Eye (tissue), 1 donor: ENCODE data around the gene MVP.
"Not testable (repeated sequence)": the region's sequence is repeated elsewhere in the genome, so short reads cannot be mapped to it uniquely, and the experiment has no call there.

Experiments used
- DNase-seq: peaks from one replicate; pipeline ENCODE4 v3.0.0-alpha.2; 2015

Gene MVP

DNA sequence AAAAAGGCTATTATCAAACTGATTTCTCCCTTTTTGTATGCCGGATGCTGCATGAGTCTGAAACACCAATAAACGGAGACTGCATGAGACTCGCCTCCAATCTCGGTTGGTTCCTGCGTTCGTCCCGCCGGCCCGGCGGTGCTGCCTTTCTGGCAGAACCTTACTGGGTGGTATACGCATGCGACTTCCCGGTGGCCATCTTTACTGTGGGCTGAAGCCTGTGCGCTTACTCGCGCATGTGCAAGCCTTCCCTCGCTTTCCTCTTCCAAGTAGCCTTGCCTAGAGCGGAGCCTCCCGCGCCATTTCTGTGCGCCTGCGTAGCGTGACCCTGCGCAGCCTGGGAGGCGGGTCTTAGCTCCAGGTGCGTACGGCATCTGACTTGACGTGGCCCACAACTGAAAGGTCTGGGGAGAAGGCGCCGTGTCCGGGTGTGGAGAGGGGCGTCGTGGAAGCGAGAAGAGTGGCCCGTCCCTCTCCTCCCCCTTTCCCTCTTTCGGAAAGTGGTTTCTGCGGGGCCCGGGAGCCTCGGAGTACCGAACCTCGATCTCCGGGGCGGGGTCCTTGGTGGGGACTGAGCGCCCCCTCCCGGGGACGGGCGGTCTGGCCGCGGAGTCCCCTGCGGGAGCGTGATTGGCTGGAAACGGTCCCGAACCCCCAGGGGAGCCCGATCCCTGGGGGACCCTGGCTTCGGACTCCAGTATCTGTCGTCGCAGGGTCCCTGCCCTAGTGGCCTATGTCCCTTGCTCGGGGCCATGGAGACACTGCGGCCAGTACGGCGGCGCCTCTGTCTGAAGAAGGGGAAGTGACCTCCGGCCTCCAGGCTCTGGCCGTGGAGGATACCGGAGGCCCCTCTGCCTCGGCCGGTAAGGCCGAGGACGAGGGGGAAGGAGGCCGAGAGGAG, 4.2 kb upstream of the MVP start, which contains the start of gene PAGR1:
Gene PAGR1, plus strand, starts transcription at position 360 of the 901 bp plus-strand sequence. Its CDS starts 374 bp downstream, at position 734.
- peak; percentile 100 for DNase-seq

DNA sequence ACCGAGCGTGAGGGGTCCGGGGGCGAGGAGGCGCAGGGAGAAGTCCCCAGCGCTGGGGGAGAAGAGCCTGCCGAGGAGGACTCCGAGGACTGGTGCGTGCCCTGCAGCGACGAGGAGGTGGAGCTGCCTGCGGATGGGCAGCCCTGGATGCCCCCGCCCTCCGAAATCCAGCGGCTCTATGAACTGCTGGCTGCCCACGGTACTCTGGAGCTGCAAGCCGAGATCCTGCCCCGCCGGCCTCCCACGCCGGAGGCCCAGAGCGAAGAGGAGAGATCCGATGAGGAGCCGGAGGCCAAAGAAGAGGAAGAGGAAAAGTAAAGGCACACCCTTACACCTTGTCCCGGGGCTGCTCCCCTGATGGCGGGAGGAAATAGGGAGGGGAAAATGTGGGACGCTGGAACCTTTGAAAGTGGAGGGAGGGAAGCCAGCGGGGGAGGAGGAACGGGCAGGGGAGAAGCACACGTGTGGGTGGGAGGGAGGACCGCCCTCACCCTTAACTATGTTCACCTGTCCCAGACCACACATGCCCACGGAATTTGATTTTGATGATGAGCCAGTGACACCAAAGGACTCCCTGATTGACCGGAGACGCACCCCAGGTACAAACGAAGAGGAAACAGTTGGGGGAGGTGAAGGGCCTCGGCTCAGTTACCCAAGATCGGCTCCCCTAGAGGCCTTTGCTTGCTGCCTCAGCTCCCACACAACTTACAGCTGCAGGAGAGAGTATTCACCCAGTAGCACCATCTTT, 3.4 kb upstream of the MVP start:
- peak; percentile 72 for DNase-seq

DNA sequence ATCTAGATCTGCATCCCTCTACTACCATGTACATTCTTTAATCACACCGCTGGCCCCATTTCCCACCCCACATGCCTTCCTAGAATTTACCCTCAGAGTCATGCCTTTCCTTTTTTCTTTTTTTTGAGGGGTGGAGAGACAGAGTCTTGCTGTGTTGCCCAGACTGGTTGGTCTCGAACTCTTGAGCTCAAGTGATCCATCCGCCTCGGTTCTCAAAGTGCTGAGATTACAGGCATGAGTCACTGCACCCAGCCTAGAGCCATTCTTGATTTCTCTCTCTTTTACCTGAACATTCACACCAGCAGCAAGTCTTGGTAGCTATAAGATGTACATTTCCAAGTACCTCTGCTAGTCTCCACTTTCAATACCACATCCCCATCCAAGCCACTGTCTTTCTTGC, 2.2 kb upstream of the MVP start:
- no peak for DNase-seq

DNA sequence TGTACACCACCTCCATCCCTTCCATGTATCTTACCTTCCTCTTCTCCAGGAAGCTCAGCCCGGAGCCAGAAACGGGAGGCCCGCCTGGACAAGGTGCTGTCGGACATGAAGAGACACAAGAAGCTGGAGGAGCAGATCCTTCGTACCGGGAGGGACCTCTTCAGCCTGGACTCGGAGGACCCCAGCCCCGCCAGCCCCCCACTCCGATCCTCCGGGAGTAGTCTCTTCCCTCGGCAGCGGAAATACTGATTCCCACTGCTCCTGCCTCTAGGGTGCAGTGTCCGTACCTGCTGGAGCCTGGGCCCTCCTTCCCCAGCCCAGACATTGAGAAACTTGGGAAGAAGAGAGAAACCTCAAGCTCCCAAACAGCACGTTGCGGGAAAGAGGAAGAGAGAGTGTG, 756 bp upstream of the MVP start:
- DNase-seq, result no peak

DNA sequence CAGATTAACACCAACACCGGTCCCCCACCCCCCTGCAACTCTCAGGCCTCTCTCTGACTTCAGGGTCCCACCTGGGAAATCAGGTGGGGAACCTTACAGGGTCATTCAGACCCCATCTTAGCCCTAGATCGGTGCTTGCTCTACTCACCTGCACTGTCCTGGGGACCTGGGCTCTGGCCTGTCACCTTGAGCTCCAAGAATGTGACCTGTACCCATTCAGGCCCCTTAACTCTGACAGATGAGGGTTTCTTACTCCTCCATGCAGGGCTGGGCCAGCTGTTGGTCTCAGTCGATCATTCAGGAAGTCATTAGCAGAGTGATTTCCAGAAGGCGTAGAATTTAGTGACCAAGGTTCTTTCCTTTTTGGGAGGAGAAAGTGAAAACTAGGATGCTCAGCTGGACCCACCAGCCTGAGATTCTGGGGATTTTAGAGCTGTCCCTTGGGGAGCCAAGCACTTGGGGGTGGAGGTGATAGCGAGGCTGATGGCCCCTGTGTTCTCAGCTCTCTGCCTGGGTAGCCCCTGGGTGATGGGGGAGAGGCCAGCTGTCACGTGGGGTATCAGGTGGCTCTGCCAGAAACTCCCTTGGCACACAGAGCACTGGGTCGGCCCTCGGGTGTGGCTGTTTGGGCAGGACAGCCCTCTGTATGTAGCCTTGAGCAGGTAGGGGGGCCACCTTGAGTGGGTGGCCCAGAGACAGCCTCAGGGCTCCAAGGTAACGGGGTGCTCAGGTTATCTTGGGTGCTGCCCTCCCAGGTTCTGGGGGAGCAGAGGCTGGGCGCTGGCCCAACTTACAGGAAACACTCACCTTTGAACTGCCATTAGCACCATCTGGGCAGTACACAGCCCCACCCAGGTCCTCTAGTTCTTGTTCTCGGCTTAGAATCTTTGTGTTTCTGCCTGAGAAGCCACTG, 724 bp downstream of the MVP start:
- DNase-seq, result no peak

DNA sequence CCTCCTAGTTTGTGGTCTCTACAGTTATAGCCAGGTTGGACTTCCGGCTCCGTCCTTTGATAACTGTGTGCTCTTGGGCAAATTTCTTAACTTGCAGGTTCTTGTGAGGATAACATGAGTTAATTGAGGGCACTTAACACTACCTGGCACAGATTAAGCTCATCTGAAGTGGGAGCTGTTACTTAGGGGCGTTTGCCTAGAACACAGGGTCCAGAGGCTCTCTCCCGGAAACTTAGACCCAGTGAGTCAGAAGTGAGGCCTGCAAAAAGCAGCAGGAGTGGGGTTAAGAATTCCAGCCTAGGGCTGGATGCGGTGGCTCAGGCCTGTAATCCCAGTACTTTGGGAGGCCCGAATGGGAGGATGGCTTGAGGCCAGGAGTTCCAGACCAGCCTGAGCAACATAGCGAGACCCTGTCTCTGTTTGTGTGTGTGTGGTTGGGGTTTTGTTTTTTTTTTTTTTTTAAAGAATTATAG, 1.4 kb downstream of the MVP start:
- DNase-seq, result peak; percentile 16

DNA sequence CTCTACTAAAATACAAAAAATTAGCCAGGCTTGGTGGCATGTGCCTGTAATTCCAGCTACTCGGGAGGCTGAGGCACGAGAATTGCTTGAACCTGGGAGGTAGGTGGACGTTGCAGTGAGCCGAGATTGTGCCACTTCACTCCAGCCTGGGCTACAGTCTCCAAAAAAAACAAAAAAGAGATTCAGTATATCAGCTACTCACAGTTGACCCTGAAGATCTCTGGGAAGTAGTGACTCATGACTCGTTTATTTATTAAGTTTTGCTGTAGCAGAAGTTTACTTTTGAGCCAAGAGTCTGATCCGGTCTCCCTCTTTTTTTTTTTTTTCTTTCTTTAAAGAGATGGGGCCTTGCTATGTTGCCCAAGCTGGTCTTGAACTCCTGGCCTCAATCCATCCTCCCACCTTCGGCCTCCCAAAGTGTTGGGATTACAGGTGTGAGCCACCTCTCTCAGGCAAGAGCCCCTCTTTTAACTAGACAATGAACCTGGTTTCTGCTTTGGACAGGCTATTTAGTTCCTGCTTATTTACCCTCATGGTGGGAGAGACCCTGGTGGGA, 4.4 kb downstream of the MVP start:
- DNase-seq, result peak; percentile 8

DNA sequence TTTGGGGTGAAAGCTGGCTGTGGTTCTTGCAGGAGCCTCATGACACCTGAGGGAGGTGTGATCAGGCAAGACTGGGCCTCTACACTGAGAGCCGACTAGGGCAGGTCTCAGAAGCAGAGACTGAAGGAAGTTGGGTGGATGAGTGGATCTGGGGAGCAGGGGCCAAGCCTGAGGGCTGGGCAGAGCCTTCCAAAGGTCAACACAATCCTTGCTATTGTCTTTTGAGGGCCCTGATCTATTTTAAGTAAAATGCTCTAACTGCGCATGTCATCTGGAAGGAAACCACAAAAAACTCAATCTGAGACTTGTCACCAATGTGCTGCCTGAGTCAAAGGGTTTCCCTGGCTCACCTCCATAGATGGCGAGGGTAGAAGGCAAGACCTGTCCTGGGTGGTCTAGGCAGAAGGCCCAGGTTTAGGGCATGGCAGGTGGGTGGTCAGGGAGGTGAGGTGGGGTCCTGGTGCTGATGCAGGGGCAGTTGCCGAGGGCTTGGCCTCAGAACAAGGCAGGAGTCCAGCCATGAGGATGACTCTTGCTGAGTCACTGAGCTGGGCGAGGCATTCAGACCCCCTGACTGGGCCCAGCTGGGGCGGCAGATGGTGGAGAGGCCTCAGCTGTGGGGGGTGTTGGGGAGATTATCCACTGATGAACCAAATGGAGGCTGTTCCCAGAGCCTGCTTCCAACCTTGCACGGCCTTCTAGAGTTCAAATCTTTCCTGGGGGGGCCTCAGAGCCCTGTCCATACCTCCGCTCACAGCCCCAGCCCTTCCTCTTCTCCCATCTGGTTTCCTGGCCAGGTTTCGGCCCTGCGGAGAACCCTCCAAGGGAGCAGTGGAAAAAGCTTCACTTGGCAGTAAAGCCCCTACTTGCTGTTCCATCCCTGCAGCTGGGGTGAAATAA, 5.1 kb downstream of the MVP start:
- peak; percentile 78 for DNase-seq

DNA sequence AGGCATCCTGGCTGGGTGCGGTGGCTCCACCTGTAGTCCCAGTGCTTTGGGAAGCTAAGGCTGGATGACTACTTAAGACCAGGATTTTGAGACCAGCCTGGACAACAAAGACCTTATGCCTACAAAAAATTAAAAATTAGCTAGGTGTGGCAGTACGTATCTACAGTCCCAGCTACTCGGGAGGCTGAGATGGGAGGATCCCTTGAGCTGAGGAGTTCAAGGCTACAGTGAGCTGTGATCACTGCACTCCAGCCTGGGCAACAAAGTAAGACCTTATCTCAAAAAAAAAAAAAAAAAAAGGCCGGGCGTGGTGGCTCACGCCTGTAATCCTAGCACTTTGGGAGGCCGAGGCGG, 6.1 kb downstream of the MVP start:
- no peak for DNase-seq

DNA sequence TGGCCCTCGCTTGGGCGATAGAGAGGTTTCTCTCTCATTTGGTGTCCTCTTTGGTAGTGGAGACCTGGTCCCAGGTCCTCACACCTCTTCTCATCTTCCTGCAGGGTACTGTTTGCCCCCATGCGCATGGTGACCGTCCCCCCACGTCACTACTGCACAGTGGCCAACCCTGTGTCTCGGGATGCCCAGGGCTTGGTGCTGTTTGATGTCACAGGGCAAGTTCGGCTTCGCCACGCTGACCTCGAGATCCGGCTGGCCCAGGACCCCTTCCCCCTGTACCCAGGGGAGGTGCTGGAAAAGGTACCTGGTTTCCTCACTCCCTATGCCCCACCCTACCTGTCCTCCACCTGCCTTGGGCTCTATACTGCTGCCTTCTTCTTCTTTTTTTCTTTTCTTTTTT, 10.5 kb downstream of the MVP start:
- DNase-seq, result no peak

DNA sequence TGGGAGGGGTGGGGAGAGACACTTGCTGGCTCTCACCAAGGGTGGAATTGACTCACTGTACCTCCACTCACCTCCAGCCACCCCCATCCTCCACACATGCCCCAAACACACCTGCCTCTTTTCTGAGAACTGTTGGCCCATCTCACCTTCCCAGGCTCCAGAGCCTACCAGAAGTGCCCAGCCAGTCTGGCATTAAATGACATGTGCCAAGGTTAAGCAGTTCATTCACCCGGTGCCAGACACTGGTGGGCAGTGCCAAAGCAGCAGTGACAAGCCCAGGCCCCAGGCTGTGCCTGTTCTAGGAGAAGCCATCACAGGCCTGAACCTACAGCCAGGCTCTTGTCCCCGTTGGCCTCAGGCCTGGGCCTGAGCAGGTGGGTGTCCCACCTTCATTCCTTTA, 11.2 kb downstream of the MVP start:
- DNase-seq, result no peak

DNA sequence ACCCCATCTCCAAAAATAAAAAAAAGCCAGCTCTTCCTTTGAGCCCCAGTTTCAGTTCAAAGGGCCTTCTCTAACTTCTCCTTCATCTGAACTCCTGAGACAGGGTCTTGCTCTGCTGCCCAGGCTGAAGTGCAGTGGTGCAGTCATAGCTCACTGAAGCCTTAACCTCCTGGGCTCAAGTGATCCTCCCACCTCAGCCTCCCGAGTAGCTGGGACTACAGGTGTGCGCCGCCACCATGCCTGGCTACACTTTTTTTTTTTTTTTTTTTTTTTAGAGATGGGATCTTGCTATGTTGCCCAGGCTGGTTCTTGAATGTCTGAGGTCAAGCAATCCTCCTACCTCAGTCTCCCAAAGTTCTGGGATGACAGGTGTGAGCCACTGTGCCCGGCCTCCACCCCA, 13.0 kb downstream of the MVP start:
- not testable (repeated sequence) for DNase-seq

DNA sequence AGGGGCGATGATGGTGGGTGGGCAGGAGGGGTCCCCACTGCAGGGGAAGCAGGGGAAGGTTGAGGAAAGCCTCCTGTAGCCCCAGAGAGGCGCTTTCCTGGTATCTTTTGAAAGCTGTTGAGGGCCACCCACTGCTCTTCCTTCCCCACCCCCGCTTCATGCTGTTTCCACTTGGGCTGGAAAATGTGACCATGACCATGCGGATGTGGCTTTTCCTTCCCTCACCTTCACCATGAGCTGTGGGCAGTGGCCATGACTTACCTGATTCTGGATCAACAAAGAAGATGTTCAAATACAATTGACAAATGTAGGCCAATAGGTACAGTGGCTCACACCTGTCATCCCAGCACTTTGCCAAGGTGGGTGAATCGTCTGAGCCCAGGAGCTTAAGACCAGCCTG, 13.8 kb downstream of the MVP start:
- DNase-seq, result no peak

DNA sequence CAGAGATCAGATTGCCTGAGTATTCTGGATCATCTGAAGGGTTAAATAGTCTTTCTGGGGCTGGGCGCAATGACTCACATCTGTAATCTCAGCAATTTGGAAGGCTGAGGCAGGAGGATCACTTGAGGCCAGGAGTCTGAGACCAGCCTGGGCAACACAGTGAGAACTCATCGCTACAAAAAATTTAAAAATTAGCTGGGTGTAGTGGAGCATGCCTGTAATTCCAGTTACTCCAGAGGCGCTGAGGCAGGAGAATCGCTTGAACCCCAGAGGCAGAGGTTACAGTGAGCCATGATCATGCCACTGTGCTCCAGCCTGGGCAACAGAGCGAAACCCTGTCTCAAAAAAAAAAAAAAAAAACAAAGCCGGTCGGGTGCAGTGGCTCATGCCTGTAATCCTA, 15.7 kb downstream of the MVP start:
- DNase-seq, result no peak

DNA sequence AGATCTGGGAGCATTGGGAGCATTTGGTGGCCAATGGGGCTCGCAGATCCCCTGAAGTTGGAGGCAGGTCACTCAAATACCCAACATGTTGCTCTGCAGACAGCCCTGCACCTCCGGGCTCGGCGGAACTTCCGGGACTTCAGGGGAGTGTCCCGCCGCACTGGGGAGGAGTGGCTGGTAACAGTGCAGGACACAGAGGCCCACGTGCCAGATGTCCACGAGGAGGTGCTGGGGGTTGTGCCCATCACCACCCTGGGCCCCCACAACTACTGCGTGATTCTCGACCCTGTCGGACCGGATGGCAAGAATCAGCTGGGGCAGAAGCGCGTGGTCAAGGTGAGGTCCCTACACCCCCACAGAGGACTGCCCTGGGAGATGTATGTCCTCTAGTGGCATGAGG, 16.4 kb downstream of the MVP start:
- no peak for DNase-seq

DNA sequence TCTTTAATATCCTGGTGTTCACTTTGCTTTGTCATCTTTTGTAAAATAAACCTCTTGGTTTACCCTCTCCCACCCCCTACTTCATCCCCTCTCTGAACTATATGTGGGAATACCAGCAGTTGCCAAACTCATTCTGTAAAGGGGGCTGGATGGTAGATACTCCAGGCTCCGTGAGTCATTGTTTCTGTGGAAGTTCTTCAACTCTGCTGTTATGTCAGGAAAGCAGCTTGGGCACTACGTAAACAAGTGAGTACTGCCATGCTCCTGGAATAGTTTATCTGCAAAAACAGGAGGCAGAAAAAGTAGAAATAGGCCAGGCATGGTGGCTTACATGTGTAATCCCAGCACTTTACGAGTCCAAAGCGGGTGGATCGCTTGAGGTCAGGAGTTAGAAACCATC, 17.6 kb downstream of the MVP start:
- no peak for DNase-seq

DNA sequence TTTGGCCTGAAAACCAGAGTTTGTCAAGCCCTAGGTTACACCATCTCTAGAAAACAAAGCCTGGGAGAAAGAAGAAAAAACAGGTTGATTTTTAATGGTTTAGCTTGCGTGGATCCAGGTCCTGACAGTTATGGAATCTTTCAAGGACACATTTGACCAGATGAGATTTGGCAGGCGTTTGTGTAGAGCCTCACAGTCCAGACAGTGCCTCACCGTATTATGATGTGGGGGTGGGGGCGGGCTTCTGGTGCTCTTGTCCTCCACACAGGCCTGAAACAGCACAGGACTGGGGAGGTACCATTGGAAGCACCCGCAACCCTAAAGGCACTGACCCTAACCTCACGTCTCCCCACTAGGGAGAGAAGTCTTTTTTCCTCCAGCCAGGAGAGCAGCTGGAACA, 19.6 kb downstream of the MVP start:
- DNase-seq, result no peak

DNA sequence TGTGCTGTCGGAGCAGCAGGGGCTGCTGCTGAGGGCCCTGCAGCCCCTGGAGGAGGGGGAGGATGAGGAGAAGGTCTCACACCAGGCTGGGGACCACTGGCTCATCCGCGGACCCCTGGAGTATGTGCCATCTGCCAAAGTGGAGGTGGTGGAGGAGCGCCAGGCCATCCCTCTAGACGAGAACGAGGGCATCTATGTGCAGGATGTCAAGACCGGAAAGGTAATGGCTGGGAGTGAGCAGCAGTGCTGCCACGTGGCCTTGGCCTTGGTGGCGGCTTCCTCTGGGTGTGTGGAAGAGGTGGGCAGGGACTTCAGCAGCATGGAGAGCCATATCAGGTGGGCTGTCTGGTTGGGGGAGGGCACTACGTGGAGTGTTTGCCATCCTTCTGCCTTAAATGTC, 20.0 kb downstream of the MVP start:
- no peak for DNase-seq

DNA sequence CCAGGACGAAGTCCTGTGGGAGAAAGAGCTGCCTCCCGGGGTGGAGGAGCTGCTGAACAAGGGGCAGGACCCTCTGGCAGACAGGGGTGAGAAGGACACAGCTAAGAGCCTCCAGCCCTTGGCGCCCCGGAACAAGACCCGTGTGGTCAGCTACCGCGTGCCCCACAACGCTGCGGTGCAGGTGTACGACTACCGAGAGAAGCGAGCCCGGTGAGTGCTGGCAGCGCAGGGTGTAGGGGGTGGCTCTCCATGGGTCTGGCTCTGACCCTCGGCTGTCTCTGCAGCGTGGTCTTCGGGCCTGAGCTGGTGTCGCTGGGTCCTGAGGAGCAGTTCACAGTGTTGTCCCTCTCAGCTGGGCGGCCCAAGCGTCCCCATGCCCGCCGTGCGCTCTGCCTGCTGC, 21.4 kb downstream of the MVP start:
- no peak for DNase-seq

DNA sequence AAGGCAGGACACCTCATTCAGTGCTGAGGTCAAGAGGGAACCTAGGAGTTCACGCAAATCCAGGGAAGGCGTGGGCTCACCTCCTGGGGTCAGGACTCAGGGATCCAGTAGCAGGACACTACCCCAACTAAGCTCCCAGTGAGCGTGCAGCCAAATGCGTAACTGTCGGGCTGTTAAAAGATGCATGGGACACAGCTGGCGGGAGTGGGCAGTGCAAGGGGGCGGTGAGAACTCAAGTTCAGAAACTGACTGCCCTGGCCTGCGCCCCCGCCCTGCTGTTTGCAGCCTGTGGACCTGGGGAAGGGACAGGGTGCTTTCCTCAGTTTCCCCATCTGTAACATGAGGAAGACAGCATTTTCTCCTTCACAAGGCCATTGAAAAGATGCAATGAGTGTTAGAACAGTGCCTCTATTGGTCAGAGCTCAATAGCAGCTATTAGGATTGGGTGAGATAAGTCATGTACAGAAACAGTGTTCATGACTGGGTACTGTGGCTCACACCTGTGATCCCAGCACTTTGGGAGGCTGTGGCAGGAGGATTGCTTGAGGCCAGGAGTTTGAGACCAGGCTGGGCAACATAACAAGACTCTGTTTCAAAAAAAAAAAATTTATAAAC, 22.6 kb downstream of the MVP start:
- DNase-seq, result no peak

DNA sequence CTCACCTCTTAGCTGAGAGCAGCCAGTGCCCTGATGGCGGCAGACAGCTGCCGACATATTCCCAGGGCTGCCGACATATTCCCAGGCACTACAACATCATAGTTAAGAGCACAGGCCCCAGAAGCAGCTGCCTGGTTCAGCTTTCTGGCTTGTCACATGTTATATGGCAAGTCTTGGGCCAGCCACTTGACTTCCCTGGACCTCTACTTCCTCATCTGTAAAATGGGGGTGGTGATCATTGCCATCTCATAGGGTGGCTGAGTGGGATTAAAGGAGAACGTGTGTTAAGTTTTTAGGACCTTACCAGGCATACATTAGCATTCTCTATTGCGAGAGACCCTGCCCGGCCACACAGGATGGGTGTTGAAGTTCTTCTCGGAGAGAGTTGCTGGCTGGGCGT, 23.7 kb downstream of the MVP start:
- no peak for DNase-seq
